ENCODE measurements around the gene CKAP4. TPM values are rescaled to one million over a fixed set of nuclear protein-coding genes. Genes with fewer than 3 reads are reported as not detected.

CKAP4 gene
- total RNA-seq, 4 donors from 2014 or later: 15.5 to 24.5 (median 21.0) TPM

- no peak for DNase-seq
- Histone ChIP-seq H3K4me1 (no peaks in the 10 kb centered on the region), H3K27ac (no peak overlapping the region), H3K9me3 (peaks cover 0 to 12% (median 0%) of the 10 kb centered on the region in 4 donors), H3K36me3 (no peaks in the 10 kb centered on the region), H3K4me3 (no peak overlapping the region), H3K27me3 (no peaks in the 10 kb centered on the region)
- TF ChIP-seq CTCF (IDR thresholded peaks at IDR 0.05): no peak
- no peak for TF ChIP-seq POLR2A (IDR thresholded peaks at IDR 0.05)
These were observed 34.2 kb downstream of the CKAP4 start for GRCh38 chr12:106213662-106214061.

GRCh38 chr12:106211973-106212372 lies 35.8 kb downstream of the CKAP4 start:
- DNase-seq: no peak
- Histone ChIP-seq H3K4me3 (no peak overlapping the region), H3K4me1 (no peaks in the 10 kb centered on the region), H3K9me3 (no peaks in the 10 kb centered on the region), H3K27me3 (no peaks in the 10 kb centered on the region), H3K27ac (no peak overlapping the region), H3K36me3 (no peaks in the 10 kb centered on the region)
- TF ChIP-seq POLR2A (IDR thresholded peaks at IDR 0.05) (no peak), CTCF (IDR thresholded peaks at IDR 0.05) (no peak)

GRCh38 chr12:106205208-106206069 lies 42.4 kb downstream of the CKAP4 start:
- H3K27ac ChIP-seq: no peak overlapping the region
- H3K4me1 ChIP-seq: no peaks in the 10 kb centered on the region
- no peaks in the 10 kb centered on the region for H3K27me3 ChIP-seq
- DNase-seq: no peak
- TF ChIP-seq CTCF (IDR thresholded peaks at IDR 0.05) (no peak), POLR2A (IDR thresholded peaks at IDR 0.05) (no peak)
- no peaks in the 10 kb centered on the region for H3K9me3 ChIP-seq
- H3K4me3 ChIP-seq: no peak overlapping the region
- H3K36me3 ChIP-seq: no peaks in the 10 kb centered on the region

- H3K4me3 ChIP-seq: no peak overlapping the region
- no peaks in the 10 kb centered on the region for H3K9me3 ChIP-seq
- no peak for DNase-seq
- no peak for TF ChIP-seq CTCF (IDR thresholded peaks at IDR 0.05)
- no peak for TF ChIP-seq POLR2A (IDR thresholded peaks at IDR 0.05)
- H3K27me3 ChIP-seq: no peaks in the 10 kb centered on the region
- H3K27ac ChIP-seq: no peak overlapping the region
- H3K36me3 ChIP-seq: no peaks in the 10 kb centered on the region
- no peaks in the 10 kb centered on the region for H3K4me1 ChIP-seq
These were observed 43.5 kb downstream of the CKAP4 start for GRCh38 chr12:106204312-106204711.

GRCh38 chr12:106197906-106198623 lies 49.8 kb downstream of the CKAP4 start:
- H3K27me3 ChIP-seq: no peaks in the 10 kb centered on the region
- TF ChIP-seq CTCF (IDR thresholded peaks at IDR 0.05) (no peak), POLR2A (IDR thresholded peaks at IDR 0.05) (no peak)
- no peak overlapping the region for H3K27ac ChIP-seq
- H3K9me3 ChIP-seq: no peaks in the 10 kb centered on the region
- no peak overlapping the region for H3K4me3 ChIP-seq
- H3K4me1 ChIP-seq: peaks cover 0 to 5% (median 0%) of the 10 kb centered on the region in 4 donors
- no peak for DNase-seq
- no peaks in the 10 kb centered on the region for H3K36me3 ChIP-seq

Data from Peyer's patch (tissue), 4 donors.